GM18907 (cell line): ENCODE results near the gene OR10A3.
"Not testable (repeated sequence)": the region's sequence is repeated elsewhere in the genome, so short reads cannot be mapped to it uniquely, and the experiment has no call there.

Source experiments
- ATAC-seq: cut with Tn5 transposase; IDR thresholded peaks from one replicate; pipeline ENCODE4 v1.9.1; 2021; ENCODE audit warnings: mild to moderate bottlenecking, moderate library complexity; ENCODE audit not compliant: unreplicated experiment

Gene OR10A3

GRCh38 chr11:7941608-7942007, at the start of gene OR10A3:
Gene OR10A3, minus strand, starts transcription at chr11:7941708. Its CDS starts 2,188 bp downstream, at chr11:7939520.
- no peak for ATAC-seq

GRCh38 chr11:7987560-7987883, 46.0 kb upstream of the OR10A3 start:
- not testable (repeated sequence) for ATAC-seq

- peak; percentile 94 for ATAC-seq
Observed at GRCh38 chr11:7986768-7987559, 45.5 kb upstream of the OR10A3 start, which contains the start of gene EIF3F. Gene EIF3F, plus strand, starts transcription at chr11:7987337. Its CDS starts 16 bp downstream, at chr11:7987353.

- no peak for ATAC-seq
Observed at GRCh38 chr11:7983832-7984590, 42.5 kb upstream of the OR10A3 start.

- ATAC-seq: peak; percentile 58
Observed at GRCh38 chr11:7982582-7983119, 41.1 kb upstream of the OR10A3 start.

- ATAC-seq: no peak
Observed at GRCh38 chr11:7981619-7982157, 40.2 kb upstream of the OR10A3 start.

- ATAC-seq: no peak
Observed at GRCh38 chr11:7977232-7977917, 35.9 kb upstream of the OR10A3 start.

GRCh38 chr11:7974668-7975067, 33.2 kb upstream of the OR10A3 start:
- no peak for ATAC-seq

GRCh38 chr11:7973011-7973410, 31.5 kb upstream of the OR10A3 start:
- no peak for ATAC-seq

GRCh38 chr11:7971846-7972245, 30.3 kb upstream of the OR10A3 start:
- no peak for ATAC-seq

GRCh38 chr11:7969756-7970646, 28.5 kb upstream of the OR10A3 start:
- no peak for ATAC-seq

GRCh38 chr11:7968686-7969085, 27.2 kb upstream of the OR10A3 start:
- ATAC-seq: no peak

- no peak for ATAC-seq
Observed at GRCh38 chr11:7967826-7968225, 26.3 kb upstream of the OR10A3 start.

GRCh38 chr11:7967097-7967496, 25.6 kb upstream of the OR10A3 start:
- no peak for ATAC-seq

- no peak for ATAC-seq
Observed at GRCh38 chr11:7965386-7965785, 23.9 kb upstream of the OR10A3 start, which contains the start of gene NLRP10. Gene NLRP10, minus strand, starts transcription at chr11:7965447. Its CDS starts 1,952 bp downstream, at chr11:7963495.

GRCh38 chr11:7964873-7965272, 23.4 kb upstream of the OR10A3 start:
- ATAC-seq: no peak

GRCh38 chr11:7964261-7964660, 22.8 kb upstream of the OR10A3 start:
- no peak for ATAC-seq

- ATAC-seq: no peak
Observed at GRCh38 chr11:7955191-7955590, 13.7 kb upstream of the OR10A3 start.

- ATAC-seq: no peak
Observed at GRCh38 chr11:7949934-7950333, 8.4 kb upstream of the OR10A3 start.

GRCh38 chr11:7944123-7944522, 2.6 kb upstream of the OR10A3 start:
- no peak for ATAC-seq
